HG03064 (cell line): ENCODE results near the gene PALMD.

Source experiments
- ATAC-seq: cut with Tn5 transposase; IDR thresholded peaks from one replicate; pipeline ENCODE4 v1.9.1; 2021; ENCODE audit warnings: low read depth; ENCODE audit not compliant: unreplicated experiment

Gene PALMD

DNA sequence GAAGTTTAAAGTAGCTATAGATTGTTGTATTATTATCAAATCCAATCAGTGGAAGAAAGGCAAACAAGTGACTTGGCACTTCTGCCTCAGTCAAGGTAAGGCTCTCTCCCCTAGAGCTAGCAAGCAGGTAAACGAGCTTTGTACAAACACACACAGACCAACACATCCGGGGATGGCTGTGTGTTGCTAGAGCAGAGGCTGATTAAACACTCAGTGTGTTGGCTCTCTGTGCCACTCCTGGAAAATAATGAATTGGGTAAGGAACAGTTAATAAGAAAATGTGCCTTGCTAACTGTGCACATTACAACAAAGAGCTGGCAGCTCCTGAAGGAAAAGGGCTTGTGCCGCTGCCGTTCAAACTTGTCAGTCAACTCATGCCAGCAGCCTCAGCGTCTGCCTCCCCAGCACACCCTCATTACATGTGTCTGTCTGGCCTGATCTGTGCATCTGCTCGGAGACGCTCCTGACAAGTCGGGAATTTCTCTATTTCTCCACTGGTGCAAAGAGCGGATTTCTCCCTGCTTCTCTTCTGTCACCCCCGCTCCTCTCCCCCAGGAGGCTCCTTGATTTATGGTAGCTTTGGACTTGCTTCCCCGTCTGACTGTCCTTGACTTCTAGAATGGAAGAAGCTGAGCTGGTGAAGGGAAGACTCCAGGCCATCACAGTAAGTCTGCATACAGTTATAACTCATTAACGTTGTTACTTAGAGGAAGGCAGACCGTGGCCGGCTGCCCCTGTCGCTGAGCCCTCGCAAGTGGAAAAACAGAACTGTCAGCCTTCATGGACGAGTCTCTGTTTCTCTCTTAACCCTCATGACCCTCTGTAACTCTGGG, at the start of gene PALMD:
Gene PALMD, plus strand, starts transcription at position 415 of the 833 bp plus-strand sequence. Its CDS starts 205 bp downstream, at position 620.
- no peak for ATAC-seq

GRCh38 chr1:99598738-99599411, 47.0 kb upstream of the PALMD start:
- ATAC-seq = no peak

DNA sequence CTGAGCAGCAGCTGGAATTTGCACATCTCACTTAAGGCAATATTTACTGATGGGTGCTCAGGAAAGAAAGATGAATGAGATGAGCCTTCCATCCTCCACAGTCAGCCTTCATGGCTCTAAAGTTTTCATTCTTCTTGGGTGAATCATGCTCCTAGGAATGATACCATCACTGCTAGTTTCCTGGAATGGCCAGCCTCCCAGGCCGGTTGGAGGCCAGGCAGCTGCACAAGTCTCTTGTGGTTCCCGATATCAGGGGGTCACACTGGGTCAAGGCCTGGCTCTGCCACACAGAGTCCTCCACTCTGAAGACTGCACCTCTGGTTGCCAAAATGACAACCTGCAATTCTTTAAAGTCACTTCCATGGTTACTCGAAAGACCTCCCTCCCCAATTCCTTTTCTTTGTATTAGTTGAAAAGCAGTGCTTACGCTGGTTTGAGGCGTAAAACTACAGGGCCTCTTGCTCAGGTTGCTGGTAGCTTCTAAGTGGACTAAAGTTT, 46.2 kb upstream of the PALMD start:
- ATAC-seq = no peak

DNA sequence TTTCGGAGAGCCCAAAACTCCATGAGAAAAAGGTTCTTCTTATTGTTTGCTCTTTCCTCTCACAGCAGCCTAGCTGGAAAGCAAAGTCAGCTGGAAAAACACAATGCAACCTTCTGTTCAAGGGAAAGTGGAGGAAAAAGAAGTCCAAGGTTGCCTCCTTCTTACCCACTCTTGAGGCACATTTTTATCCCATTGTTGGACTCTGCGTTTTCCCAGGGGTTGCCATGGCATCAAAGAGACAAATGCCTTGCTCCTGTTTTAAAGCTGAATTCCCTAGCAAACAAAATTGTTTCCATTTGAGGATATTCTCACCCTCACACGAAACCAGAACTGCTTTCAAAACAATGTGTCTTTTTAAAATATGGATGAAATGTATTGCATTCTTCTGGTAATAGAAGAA, 45.1 kb upstream of the PALMD start:
- no peak for ATAC-seq

DNA sequence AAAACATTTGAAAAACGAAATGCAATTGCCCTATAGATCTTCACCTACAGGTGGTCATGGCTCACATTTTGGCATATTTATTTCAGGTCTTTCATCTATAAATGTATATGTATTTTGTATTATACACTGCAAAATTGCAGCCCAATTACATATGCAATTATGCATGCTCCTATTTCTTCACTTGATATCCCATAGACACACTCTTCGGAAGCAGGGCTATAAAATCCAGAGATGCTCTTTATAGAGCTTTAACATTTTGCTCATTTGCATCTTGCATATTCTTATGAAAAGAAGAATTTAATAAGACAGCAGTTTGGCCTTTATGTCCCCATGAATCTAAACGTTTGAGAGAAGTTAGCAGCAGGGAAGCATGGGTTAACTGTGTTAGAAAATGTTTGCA, 44.7 kb upstream of the PALMD start:
- no peak for ATAC-seq

- ATAC-seq = no peak
Measured at GRCh38 chr1:99601709-99602403, 44.1 kb upstream of the PALMD start.

GRCh38 chr1:99602404-99602969, 43.4 kb upstream of the PALMD start:
- no peak for ATAC-seq

DNA sequence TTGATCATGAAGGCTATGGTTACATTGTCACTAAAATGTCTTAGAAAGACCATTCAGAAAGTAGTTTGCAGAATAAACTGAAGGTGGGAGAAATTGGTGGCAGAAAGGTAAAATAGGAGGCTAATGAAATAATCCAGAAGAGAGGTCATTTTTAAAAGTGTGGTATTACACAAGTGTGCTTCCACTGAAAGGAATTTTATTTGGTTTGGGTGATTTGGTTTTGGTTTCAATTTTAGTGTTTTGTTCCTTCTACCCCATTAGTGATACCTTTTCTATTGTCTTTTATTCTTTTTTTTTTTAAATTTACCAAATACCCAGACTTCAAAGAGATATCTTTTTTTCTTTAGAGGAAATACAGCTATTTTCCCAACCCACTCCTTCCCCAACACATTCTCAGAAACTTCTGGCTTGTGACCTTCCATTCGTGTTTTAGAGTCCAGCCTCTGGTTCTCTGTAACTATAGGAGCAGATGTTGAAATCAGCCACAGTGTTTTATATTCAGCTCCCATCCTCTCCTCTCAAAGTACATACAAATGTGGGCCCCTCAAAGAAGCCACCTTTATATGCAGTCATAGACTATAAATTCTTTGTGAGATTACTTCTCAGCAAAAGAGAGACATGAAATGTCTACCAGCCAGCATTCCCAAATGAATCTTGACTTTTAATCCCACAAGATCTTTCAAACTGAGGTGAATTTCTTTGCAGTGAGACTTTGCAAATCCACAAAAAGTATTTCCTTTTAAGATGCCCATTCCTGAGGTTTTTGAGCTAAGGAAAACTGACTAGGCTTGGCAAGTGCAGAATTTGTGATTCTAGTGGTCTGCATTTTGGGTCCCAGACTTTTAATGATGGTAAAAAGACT, 42.0 kb upstream of the PALMD start:
- no peak for ATAC-seq

DNA sequence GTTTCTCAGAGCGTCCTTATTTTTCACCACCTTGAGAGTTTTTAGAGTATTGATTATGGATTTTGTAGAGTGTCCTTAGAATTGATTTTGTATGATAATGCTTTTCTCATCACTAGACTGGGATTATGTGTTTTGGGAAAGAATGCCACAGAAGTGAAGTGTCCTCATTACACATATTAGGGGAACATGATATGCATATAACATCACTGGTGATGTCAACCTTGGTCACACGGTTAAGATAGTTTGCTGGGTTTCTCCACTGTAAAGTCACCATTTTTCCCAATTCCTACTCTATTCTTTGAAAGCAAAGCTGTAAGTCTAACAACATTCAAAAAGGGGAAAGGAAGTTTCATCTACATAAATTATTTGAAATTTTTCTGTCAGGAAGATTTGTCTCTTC, 39.6 kb upstream of the PALMD start:
- no peak for ATAC-seq

DNA sequence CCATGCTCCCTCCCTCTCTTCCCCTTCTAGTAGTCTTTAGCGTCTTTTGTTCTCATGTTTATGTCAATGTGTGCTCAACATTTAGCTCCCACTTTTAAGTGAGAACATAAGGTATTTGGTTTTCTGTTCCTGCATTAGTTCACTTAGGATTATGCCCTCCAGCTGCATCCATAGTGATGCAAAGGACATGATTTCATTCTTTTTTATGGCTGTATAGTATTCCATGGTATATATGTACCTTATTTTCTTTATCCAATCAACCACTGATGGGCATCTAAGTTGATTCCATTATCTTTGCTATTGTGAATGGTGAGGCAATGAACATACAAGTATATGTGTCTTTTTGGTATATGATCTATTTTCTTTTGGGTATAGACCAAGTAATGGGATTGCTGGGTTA, 38.3 kb upstream of the PALMD start:
- ATAC-seq = no peak

GRCh38 chr1:99608058-99608457, 37.9 kb upstream of the PALMD start:
- ATAC-seq = no peak

GRCh38 chr1:99613716-99614115, 32.2 kb upstream of the PALMD start:
- ATAC-seq = no peak

DNA sequence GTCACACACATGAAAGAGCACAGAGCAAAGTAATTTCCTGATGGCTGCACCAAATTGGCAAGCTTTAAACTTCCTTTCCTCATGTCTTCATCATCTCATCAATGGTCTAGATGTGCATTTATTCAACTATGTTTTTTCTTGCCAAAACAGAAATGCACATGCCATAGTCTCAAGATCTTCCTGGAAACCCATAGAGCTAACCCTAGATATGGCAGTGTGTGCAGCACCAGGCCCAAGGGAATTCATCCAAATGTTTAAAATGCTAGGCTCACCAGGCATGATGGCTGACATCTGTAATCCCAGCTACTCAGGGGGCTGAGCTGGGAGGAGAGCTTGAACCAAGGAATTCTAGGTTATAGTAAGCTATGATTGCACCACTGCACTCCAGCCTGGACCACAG, 31.2 kb upstream of the PALMD start:
- ATAC-seq = no peak

GRCh38 chr1:99619583-99619982, 26.3 kb upstream of the PALMD start:
- ATAC-seq = no peak

GRCh38 chr1:99621340-99621901, 24.5 kb upstream of the PALMD start:
- no peak for ATAC-seq

GRCh38 chr1:99622702-99623347, 23.1 kb upstream of the PALMD start:
- no peak for ATAC-seq

DNA sequence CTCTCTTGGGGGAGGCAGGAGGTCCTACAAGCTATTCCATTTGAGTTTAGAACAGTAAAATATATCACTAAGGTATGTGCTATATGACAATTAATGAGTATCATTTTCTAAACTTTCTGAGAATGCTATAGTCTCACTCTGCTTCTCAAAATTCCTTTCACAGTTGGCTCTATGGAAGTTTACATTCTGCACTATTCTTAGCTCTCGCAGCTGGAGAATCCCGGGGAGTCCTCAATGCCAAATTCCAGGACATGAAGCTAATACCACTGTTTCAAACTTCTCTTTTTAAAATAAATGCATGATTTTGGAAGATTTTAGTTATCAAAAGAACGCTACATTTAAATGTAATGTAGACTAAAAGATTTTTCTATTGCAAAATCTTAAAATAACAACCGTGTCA, 22.4 kb upstream of the PALMD start:
- no peak for ATAC-seq

DNA sequence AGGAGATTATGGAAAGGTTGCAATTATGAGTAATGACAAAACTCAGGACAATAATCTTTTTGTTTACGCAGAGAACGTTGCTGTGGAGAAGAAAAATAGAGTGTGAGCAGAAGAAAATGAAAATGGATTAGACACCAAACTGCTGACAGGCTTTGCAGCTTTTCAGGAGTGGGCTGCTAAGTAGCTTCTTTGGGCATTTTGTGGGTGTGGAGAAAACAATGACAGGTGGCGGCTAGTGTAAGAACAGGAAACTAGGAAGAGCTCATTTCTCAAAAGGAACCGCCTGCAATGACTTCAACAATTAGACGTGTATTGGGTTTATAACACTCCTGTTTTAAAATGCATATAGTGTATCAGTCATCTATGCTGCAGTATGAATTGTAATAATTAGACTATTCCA, 18.3 kb upstream of the PALMD start:
- no peak for ATAC-seq

- no peak for ATAC-seq
Measured at GRCh38 chr1:99629164-99629563, 16.7 kb upstream of the PALMD start.
